ENCODE results near the gene NLRC5.

The NLRC5 gene

DNA sequence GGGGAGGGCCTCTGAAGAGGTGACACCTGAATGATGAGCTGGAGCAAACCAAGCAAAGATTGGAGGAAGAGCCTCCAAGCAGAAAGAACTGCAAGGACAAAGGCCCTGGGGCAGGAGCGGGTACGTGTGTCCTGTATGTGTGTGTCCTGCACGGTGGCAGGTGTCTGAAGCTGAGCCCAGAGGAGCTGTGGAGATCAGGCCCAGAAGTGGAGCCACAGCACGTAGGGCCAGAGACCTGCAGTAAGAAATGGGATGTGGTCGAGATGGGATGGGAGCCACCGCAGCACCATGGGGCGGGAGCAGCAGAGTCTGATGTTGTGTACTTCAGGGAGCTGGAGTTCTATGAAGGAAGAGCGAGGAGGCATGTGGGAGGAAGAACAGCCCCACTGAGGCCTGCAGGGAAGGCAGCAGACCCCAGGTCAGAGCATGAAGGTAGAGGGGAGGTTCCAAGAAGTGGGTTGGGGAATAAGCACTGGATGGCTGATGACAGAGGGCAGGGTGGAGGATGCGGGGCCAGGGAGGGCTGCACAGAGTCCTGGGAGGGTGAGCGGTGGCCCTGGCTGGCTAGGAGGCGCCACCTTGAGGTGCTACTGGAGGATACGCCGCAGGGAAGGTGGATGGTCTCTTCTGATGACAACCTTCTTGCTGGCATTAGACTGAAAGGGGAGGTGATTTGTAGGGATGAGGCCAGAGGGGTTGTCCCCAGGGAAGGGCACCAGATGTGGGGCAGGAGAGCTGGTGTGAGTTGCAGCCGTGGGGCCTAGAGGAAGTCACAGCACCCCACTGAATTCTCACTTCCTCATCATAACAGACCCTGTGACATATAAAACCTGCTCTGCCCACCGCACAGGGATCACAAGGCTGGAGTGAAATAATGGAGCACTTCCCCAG, 38.2 kb upstream of the NLRC5 start:
- peaks cover 9% of the 10 kb centered on the region for H3F3A ChIP-seq (ENCODE audit: control insufficient read depth, insufficient read depth)
- TF ChIP-seq EZH2phosphoT487 (IDR thresholded peaks at IDR 0.05; ENCODE audit: borderline replicate concordance, low read length): no peak
- TF ChIP-seq, protein P1, sequence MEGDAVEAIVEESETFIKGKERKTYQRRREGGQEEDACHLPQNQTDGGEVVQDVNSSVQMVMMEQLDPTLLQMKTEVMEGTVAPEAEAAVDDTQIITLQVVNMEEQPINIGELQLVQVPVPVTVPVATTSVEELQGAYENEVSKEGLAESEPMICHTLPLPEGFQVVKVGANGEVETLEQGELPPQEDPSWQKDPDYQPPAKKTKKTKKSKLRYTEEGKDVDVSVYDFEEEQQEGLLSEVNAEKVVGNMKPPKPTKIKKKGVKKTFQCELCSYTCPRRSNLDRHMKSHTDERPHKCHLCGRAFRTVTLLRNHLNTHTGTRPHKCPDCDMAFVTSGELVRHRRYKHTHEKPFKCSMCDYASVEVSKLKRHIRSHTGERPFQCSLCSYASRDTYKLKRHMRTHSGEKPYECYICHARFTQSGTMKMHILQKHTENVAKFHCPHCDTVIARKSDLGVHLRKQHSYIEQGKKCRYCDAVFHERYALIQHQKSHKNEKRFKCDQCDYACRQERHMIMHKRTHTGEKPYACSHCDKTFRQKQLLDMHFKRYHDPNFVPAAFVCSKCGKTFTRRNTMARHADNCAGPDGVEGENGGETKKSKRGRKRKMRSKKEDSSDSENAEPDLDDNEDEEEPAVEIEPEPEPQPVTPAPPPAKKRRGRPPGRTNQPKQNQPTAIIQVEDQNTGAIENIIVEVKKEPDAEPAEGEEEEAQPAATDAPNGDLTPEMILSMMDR (IDR thresholded peaks at IDR 0.05; ENCODE audit: low read depth, low read length, poor library complexity, severe bottlenecking): peak; percentile 90
- H3K4me2 ChIP-seq (ENCODE audit: low read length): peak overlapping the region; percentile 82
- H3K9me3 ChIP-seq (ENCODE audit: control insufficient read depth, insufficient read depth, low read length): no peaks in the 10 kb centered on the region
- no peaks in the 10 kb centered on the region for H3K79me2 ChIP-seq (ENCODE audit: control insufficient read depth, low read length)
- no peaks in the 10 kb centered on the region for H3K36me3 ChIP-seq (ENCODE audit: control insufficient read depth, low read length)
- no peaks in the 10 kb centered on the region for H3K9me2 ChIP-seq (replicated peaks; ENCODE audit: control insufficient read depth, low read length)
- no peaks in the 10 kb centered on the region for H4K20me1 ChIP-seq (ENCODE audit: control insufficient read depth, insufficient read depth, low read depth, low read length)
- peaks cover 21% of the 10 kb centered on the region for H3K4me1 ChIP-seq (ENCODE audit: control insufficient read depth, low read length)
- H3K27me3 ChIP-seq (ENCODE audit: control insufficient read depth, low read length): no peaks in the 10 kb centered on the region
- H3K27ac ChIP-seq (ENCODE audit: low read depth, low read length): no peak overlapping the region; the same call in 1 of the 2 replicates
- H3K4me3 ChIP-seq (ENCODE audit: low read length): peak overlapping the region; percentile 56

DNA sequence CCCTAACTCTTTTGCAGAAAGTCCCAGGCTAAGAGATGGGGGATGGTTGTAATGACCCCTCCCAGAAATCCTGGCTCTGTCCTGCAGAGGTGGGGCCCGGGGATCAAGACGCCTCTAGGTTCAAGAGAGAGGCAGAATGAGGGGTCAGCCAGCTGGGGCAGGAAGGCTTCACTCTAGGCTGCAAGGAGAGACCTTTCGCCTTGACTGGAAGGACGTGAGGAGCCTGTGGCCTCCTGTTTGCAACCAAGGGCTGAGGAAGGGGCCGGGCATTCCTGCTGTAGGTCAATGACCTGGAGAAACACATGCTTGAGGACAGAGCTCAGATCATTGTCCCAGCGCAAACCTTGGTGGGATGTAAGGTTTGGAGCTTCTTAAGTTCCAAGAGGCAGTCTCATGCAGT, 36.4 kb upstream of the NLRC5 start:
- Histone ChIP-seq H3K79me2 (ENCODE audit: control insufficient read depth, low read length) (no peaks in the 10 kb centered on the region), H3K36me3 (ENCODE audit: control insufficient read depth, low read length) (no peaks in the 10 kb centered on the region), H3K4me2 (ENCODE audit: low read length) (no peak overlapping the region), H3K27ac (ENCODE audit: low read depth, low read length) (no peak overlapping the region), H3F3A (ENCODE audit: control insufficient read depth, insufficient read depth) (0 out of 2 replicates have a peak, but pooled peaks cover 2% of the 10 kb centered on the region), H3K9me3 (ENCODE audit: control insufficient read depth, insufficient read depth, low read length) (no peaks in the 10 kb centered on the region), H3K9me2 (replicated peaks; ENCODE audit: control insufficient read depth, low read length) (no peaks in the 10 kb centered on the region), H3K4me1 (ENCODE audit: control insufficient read depth, low read length) (peaks cover 25% of the 10 kb centered on the region), H3K27me3 (ENCODE audit: control insufficient read depth, low read length) (no peaks in the 10 kb centered on the region), H3K4me3 (ENCODE audit: low read length) (no peak overlapping the region), H4K20me1 (ENCODE audit: control insufficient read depth, insufficient read depth, low read depth, low read length) (no peaks in the 10 kb centered on the region)
- TF ChIP-seq EZH2phosphoT487 (IDR thresholded peaks at IDR 0.05; ENCODE audit: borderline replicate concordance, low read length): no peak
- TF ChIP-seq, protein P1 (IDR thresholded peaks at IDR 0.05; ENCODE audit: low read depth, low read length, poor library complexity, severe bottlenecking): no peak

DNA sequence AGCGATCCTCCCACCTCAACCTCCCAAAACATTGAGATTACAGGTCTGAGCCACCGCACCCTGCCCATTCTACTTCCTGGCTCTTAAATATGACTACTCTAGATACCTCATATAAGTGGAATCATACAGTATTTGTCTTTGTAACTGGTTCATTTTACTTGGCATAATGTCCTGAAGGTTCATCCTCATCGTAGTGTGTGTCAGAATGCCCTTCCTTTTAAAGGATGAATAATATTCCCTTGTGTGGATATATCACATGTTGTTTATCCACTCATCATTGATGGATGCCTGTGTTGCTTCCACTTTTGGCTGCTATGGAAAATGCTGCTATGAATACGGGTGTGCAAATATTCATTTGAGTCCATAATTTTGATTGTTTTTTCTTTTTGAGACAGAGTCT, 33.3 kb upstream of the NLRC5 start:
- Histone ChIP-seq H4K20me1 (ENCODE audit: control insufficient read depth, insufficient read depth, low read depth, low read length) (no peaks in the 10 kb centered on the region), H3K4me1 (ENCODE audit: control insufficient read depth, low read length) (peaks cover 15% of the 10 kb centered on the region), H3K27ac (ENCODE audit: low read depth, low read length) (no peak overlapping the region), H3K4me3 (ENCODE audit: low read length) (no peak overlapping the region), H3K79me2 (ENCODE audit: control insufficient read depth, low read length) (no peaks in the 10 kb centered on the region), H3K4me2 (ENCODE audit: low read length) (no peak overlapping the region), H3F3A (ENCODE audit: control insufficient read depth, insufficient read depth) (no peaks in the 10 kb centered on the region), H3K27me3 (ENCODE audit: control insufficient read depth, low read length) (0 out of 2 replicates have a peak, but pooled peaks cover 6% of the 10 kb centered on the region), H3K36me3 (ENCODE audit: control insufficient read depth, low read length) (no peaks in the 10 kb centered on the region), H3K9me3 (ENCODE audit: control insufficient read depth, insufficient read depth, low read length) (no peaks in the 10 kb centered on the region), H3K9me2 (replicated peaks; ENCODE audit: control insufficient read depth, low read length) (no peaks in the 10 kb centered on the region)
- no peak for TF ChIP-seq EZH2phosphoT487 (IDR thresholded peaks at IDR 0.05; ENCODE audit: borderline replicate concordance, low read length)
- TF ChIP-seq, protein P1 (IDR thresholded peaks at IDR 0.05; ENCODE audit: low read depth, low read length, poor library complexity, severe bottlenecking): no peak

All from DOHH2 (cell line).